Measurements from ENCODE around the gene TBC1D22A.

GRCh38 chr22:47208630-47209029, 446.2 kb downstream of the TBC1D22A start:
- no peak for TF ChIP-seq CTCF (IDR thresholded peaks at IDR 0.05; ENCODE audit: low read length)
- TF ChIP-seq EZH2 (IDR thresholded peaks at IDR 0.05; ENCODE audit: borderline replicate concordance, low read length): no peak
